ENCODE data around the gene RNF220. TPM values are rescaled to one million over a fixed set of nuclear protein-coding genes. Genes with fewer than 3 reads are reported as not detected.

Gene RNF220
- polyA plus RNA-seq, 1 donor (not counting 4 experiments of a cell fraction or from before 2014, with no cell fraction given) = 42.7 TPM

- Histone ChIP-seq H3K27me3 (ENCODE audit: control insufficient read depth, extremely low read depth, insufficient read depth, low read length) (no peaks in the 10 kb centered on the region), H2AFZ (ENCODE audit: control insufficient read depth, low read length) (no peak overlapping the region), H3K36me3 (ENCODE audit: control insufficient read depth in 2 of 2, extremely low read depth in 1 of 2, insufficient read depth in 2 of 2, low read length in 2 of 2) (peaks cover 21 to 50% of the 10 kb centered on the region in 2 experiments), H3K9ac (ENCODE audit: control insufficient read depth, extremely low read depth, insufficient read depth, low read length) (no peak overlapping the region), H3K27ac (ENCODE audit: control insufficient read depth, insufficient read depth, low read length) (peak overlapping the region; percentile 23), H3K79me2 (ENCODE audit: control insufficient read depth, insufficient read depth, low read length) (peaks cover 17% of the 10 kb centered on the region), H3K9me1 (ENCODE audit: control insufficient read depth, extremely low read depth, insufficient read depth, low read length) (peaks cover 5% of the 10 kb centered on the region), H3K4me1 (ENCODE audit: control insufficient read depth, extremely low read depth, insufficient read depth, low read length) (peaks cover 28% of the 10 kb centered on the region), H3K4me2 (ENCODE audit: control insufficient read depth, extremely low read depth, insufficient read depth, low read depth, low read length) (no peak overlapping the region), H3K4me3 (ENCODE audit: control insufficient read depth in 2 of 3, extremely low read depth in 1 of 3, insufficient read depth in 2 of 3, low read depth in 1 of 3, low read length in 3 of 3) (no peak overlapping the region), H4K20me1 (ENCODE audit: control insufficient read depth, extremely low read depth, insufficient read depth, low read length) (peaks cover 8% of the 10 kb centered on the region), H3K9me3 (ENCODE audit: control insufficient read depth, low read depth, low read length) (no peaks in the 10 kb centered on the region)
- no peak for DNase-seq (ENCODE audit: low read depth, low spot score)
- no peak for FAIRE-seq
- dilution Hi-C loops (cut with MboI; ENCODE audit: extremely low pct_ligation_motif_present, low sequenced_read_pairs) = no loop called here
- TF ChIP-seq EZH2 (IDR thresholded peaks at IDR 0.05; ENCODE audit: low read length) = no peak
- TF ChIP-seq, protein P1, sequence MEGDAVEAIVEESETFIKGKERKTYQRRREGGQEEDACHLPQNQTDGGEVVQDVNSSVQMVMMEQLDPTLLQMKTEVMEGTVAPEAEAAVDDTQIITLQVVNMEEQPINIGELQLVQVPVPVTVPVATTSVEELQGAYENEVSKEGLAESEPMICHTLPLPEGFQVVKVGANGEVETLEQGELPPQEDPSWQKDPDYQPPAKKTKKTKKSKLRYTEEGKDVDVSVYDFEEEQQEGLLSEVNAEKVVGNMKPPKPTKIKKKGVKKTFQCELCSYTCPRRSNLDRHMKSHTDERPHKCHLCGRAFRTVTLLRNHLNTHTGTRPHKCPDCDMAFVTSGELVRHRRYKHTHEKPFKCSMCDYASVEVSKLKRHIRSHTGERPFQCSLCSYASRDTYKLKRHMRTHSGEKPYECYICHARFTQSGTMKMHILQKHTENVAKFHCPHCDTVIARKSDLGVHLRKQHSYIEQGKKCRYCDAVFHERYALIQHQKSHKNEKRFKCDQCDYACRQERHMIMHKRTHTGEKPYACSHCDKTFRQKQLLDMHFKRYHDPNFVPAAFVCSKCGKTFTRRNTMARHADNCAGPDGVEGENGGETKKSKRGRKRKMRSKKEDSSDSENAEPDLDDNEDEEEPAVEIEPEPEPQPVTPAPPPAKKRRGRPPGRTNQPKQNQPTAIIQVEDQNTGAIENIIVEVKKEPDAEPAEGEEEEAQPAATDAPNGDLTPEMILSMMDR (optimal IDR thresholded peaks at IDR 0.05 in 1 of 3, IDR thresholded peaks at IDR 0.05 in 1 of 3, conservative IDR thresholded peaks at IDR 0.05 in 1 of 3; ENCODE audit: extremely low read depth in 1 of 3, insufficient read depth in 2 of 3, low read length in 3 of 3) = no peak
Observed at GRCh38 chr1:44636083-44636687, 231.1 kb downstream of the RNF220 start.

- Histone ChIP-seq H3K4me2 (ENCODE audit: control insufficient read depth, extremely low read depth, insufficient read depth, low read depth, low read length) (peak overlapping the region; percentile 26), H3K9me3 (ENCODE audit: control insufficient read depth, low read depth, low read length) (no peaks in the 10 kb centered on the region), H3K4me3 (ENCODE audit: control insufficient read depth in 2 of 3, extremely low read depth in 1 of 3, insufficient read depth in 2 of 3, low read depth in 1 of 3, low read length in 3 of 3) (no peak overlapping the region), H3K36me3 (ENCODE audit: control insufficient read depth in 2 of 2, extremely low read depth in 1 of 2, insufficient read depth in 2 of 2, low read length in 2 of 2) (peaks cover 21 to 57% of the 10 kb centered on the region in 2 experiments), H3K4me1 (ENCODE audit: control insufficient read depth, extremely low read depth, insufficient read depth, low read length) (peaks cover 23% of the 10 kb centered on the region), H3K9ac (ENCODE audit: control insufficient read depth, extremely low read depth, insufficient read depth, low read length) (peak overlapping the region; percentile 26), H3K79me2 (ENCODE audit: control insufficient read depth, insufficient read depth, low read length) (peaks cover 17% of the 10 kb centered on the region), H3K27me3 (ENCODE audit: control insufficient read depth, extremely low read depth, insufficient read depth, low read length) (no peaks in the 10 kb centered on the region), H4K20me1 (ENCODE audit: control insufficient read depth, extremely low read depth, insufficient read depth, low read length) (peaks cover 8% of the 10 kb centered on the region), H2AFZ (ENCODE audit: control insufficient read depth, low read length) (no peak overlapping the region), H3K27ac (ENCODE audit: control insufficient read depth, insufficient read depth, low read length) (peak overlapping the region; percentile 23), H3K9me1 (ENCODE audit: control insufficient read depth, extremely low read depth, insufficient read depth, low read length) (peaks cover 5% of the 10 kb centered on the region)
- no peak for DNase-seq (ENCODE audit: low read depth, low spot score)
- TF ChIP-seq, protein P1 (optimal IDR thresholded peaks at IDR 0.05 in 1 of 3, IDR thresholded peaks at IDR 0.05 in 1 of 3, conservative IDR thresholded peaks at IDR 0.05 in 1 of 3; ENCODE audit: extremely low read depth in 1 of 3, insufficient read depth in 2 of 3, low read length in 3 of 3) = peak in 1 of 3 experiments; percentile 9
- TF ChIP-seq EZH2 (IDR thresholded peaks at IDR 0.05; ENCODE audit: low read length) = no peak
- peak; percentile 93 for FAIRE-seq
- dilution Hi-C loops (cut with MboI; ENCODE audit: extremely low pct_ligation_motif_present, low sequenced_read_pairs) = no loop called here
Observed at GRCh38 chr1:44636688-44637598, 231.9 kb downstream of the RNF220 start.
